HG02981 (cell line): ENCODE measurements around the gene CCDC116.
A peak's percentile ranks its signal among the peaks of the same experiment; 100 is the strongest.
"Not testable (repeated sequence)": the region's sequence is repeated elsewhere in the genome, so short reads cannot be mapped to it uniquely, and the experiment has no call there.

ENCODE experiments used
- ATAC-seq: cut with Tn5 transposase; IDR thresholded peaks from one replicate; pipeline ENCODE4 v1.9.1; 2021; ENCODE audit warnings: mild to moderate bottlenecking, moderate library complexity; ENCODE audit not compliant: unreplicated experiment

The CCDC116 gene

DNA sequence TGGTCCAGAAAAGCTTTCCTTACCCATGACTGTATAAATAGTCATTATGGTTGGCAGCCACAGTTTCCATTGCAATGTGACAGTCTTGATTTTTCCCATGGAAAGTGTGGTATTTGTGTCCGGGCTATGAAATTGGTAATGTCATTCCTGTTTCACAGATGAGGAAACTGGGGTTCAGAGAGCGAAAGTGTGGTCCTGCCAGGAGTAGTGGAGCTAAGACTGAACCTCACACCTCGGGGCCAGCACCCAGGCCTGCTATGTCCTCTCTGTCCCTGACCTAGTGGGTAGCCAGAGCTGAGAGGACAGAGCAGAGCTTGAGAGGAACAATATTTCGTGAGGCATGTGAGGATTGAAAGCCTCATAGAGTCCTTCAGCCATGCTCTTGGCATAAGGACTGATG lies 1.5 kb upstream of the CCDC116 start:
- no peak for ATAC-seq

- ATAC-seq = no peak
These were observed 371 bp downstream of the CCDC116 start for GRCh38 chr22:21632931-21633330.

- ATAC-seq = no peak
These were observed 921 bp downstream of the CCDC116 start for GRCh38 chr22:21633481-21633880.

DNA sequence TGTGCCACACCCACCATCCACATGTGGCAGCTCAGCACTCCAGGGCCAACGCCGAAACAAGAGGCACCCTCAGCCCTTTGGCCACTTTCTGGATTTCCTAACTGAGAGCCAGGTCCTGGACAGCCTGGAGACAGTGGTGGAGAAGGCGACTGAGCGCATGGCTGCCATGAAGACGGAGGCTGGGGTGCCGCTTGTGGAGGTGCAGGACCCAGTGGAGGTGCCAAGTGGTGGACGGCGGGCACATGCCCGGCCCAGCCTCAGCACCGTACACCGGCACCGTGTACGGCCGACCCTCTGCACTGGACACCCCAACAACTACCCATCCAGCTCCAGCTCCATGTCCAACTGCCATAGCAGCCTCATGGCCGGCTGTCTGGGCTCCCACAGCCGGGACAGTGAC lies 1.5 kb downstream of the CCDC116 start:
- ATAC-seq = no peak

- no peak for ATAC-seq
These were observed 2.3 kb downstream of the CCDC116 start for GRCh38 chr22:21634844-21635243.

GRCh38 chr22:21635771-21636510 lies 3.4 kb downstream of the CCDC116 start:
- no peak for ATAC-seq

DNA sequence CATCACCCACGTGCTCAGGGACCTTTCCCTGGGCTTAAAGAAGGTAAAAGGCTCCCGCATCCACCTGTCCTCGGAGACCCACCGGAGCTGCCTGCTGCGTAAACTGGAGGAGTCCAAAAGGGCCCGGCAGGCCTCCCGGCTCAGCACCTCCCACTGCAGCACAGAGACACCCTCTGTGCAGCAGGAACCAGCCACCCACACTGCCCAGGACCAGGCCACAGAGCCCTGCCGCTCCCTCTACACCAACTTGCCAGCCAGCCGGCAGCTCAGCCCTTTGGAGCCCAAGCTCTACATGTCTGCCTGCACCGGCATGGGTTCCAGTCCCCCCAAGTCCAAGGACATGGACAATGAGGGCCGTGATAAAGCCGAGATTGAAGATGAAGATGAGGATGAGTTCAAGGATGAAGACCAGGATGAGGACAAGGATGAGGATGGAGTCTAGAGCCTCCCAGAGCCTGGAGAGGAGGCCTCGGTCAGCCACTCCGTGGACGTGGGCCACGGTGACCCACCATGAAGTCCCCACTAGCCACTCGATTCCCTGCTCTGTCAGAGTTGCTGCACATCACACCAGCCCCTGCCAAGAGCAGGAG lies 4.2 kb downstream of the CCDC116 start:
- no peak for ATAC-seq

DNA sequence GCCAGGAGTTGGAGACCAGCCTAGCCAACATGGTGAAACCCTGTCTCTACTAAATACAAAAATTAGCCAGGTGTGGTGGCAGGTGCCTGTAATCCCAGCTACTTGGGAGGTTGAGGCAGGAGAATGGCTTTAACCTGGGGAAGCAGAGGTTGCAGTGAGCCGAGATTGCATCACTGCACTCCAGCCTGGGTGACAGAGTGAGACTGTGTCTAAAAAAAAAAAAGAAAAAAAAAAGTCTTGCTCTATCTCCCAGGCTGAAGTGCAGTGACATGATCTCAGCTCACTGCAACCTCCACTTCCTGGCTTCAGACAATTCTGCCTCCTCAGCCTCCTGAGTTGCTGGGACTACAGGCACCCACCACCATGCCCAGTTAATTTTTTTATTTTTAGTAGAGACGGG lies 4.9 kb downstream of the CCDC116 start:
- not testable (repeated sequence) for ATAC-seq

DNA sequence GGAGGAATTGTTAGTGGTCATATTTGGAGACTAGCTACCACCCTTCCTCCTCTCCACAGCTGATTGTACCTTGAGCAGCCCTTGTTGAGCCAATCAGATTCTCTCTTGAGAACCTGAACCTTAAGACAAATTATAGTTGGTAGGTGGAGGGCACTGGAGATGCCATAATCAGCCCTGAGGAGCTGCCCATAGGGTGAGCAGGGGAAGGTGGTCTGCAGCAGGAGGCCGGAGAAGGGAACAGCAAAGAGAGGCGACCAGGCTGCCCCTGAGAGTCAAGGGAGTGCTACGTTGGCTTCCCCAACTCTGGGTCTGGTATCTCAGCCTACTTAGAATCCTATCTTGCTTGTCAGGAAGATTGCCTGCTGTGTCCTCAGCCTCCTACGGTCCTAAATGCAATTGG lies 6.8 kb downstream of the CCDC116 start:
- no peak for ATAC-seq

- no peak for ATAC-seq
These were observed 8.2 kb downstream of the CCDC116 start for GRCh38 chr22:21640810-21641209.

DNA sequence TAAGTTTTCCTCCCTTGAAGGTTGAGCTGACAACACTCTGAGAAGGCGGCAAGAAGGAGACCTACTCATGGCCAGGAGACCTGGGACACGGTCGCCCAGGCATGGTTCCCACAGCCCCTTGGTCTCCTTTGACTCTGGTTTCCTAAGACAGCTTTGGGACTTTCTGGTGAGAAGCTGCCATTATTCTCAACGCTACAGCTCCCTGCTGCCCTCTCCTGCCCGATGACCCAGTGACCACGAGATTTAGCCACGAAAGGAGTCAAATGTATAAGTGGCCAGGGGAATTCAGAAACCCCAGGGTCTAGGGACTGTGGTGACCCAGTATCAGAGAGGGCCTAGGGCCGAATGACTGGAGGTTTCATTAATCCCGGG lies 8.8 kb downstream of the CCDC116 start:
- no peak for ATAC-seq

GRCh38 chr22:21641789-21642583 lies 9.4 kb downstream of the CCDC116 start, which contains the start of gene SDF2L1:
Gene SDF2L1, plus strand, starts transcription at chr22:21642302. Its CDS starts 35 bp downstream, at chr22:21642337.
- ATAC-seq = peak; percentile 85

DNA sequence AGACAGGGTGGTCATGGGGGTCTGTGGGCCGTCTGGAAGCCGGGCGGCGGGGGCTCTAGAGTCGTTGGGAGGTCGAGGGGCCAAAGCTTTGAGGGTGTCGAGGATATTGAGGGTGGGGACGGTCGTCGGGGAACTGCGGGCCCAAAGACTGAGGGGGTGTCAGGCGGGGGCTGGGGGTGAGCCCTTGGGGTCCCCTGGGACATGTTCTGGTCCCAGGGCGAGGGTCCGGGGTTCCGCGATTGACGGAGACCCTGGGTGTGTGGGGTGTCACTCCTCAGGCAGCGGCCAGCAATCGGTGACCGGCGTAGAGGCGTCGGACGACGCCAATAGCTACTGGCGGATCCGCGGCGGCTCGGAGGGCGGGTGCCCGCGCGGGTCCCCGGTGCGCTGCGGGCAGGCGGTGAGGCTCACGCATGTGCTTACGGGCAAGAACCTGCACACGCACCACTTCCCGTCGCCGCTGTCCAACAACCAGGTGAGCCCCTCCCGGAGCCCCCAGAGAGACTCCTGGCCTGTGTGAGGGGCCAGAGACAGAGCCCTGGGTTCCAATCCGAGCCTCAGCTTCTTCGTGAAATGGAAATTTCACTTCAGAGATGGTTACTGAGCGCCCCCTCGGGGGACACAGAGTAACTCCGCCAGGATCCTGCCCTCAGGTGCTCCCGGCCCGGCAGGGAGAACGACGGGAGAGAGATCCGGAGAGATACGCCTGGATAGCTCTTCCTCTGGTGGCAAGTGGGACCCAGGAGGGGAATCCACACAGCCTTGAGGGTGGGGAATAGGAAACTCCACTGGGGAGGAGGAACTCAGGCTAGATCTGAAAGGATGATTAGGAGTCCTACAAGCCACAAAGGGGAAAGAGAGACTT lies 10.3 kb downstream of the CCDC116 start:
- no peak for ATAC-seq

DNA sequence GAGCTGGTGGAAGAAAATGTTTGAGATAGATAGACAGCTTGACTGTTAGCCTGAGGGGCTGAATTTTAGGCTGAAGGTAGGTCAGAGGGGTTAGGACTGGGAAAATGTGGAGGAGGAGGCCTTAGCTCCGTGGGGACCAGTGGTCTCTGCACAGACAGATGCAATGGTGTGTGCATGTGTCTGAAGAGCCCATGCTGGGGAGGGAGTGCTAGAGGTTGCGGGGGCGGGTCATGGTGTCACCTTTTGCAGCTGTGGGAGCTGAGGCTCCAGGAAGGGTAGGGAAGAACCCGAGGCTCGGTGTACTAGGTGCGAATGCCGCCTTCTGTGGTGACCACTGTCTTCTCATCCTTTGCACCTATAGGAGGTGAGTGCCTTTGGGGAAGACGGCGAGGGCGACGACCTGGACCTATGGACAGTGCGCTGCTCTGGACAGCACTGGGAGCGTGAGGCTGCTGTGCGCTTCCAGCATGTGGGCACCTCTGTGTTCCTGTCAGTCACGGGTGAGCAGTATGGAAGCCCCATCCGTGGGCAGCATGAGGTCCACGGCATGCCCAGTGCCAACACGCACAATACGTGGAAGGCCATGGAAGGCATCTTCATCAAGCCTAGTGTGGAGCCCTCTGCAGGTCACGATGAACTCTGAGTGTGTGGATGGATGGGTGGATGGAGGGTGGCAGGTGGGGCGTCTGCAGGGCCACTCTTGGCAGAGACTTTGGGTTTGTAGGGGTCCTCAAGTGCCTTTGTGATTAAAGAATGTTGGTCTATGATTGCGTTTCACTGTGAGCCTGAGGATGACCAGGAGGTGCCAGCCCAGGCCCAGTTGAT lies 11.2 kb downstream of the CCDC116 start:
- no peak for ATAC-seq

DNA sequence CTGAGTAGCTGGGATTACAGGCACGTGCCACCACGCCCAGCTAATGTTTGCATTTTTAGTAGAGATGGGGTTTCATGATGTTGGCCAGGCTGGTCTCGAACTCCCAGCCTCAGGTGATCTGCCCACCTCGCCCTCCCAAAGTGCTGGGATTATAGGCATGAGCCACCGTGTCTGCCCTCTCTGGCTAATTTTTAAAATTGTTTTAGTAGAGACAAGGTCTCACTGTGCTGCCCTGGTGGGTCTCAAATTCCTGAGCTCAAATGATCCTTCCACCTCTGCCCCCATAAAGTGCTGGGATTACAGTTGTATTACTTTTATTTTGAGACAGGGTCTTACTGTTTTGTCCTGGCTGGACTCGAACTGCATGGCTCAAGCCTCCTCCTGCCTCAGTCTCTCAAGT lies 13.0 kb downstream of the CCDC116 start:
- ATAC-seq = not testable (repeated sequence)

- no peak for ATAC-seq
These were observed 14.3 kb downstream of the CCDC116 start for GRCh38 chr22:21646608-21647590.

DNA sequence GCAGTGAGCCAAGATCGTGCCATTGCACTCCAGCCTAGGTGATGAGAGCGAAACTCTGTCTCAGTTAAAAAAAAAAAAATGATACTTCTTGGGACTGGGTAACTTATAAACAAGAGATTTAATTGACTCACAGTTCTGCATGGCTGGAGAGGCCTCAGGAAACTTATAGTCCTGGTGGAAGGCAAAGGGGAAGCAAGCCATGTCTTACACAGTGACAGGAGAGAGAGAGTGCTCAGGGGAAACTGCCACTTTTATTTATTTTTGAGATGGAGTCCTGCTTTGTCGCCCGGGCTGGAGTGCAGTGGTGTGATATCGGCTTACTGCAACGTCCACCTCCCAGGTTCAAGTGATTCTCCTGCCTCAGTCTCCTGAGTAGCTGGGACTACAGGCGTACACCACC lies 17.7 kb downstream of the CCDC116 start:
- ATAC-seq = no peak

- ATAC-seq = no peak
These were observed 18.4 kb downstream of the CCDC116 start for GRCh38 chr22:21650823-21651520.
